ENCODE results near the gene SGMS1.
A peak's percentile ranks its signal among the peaks of the same experiment; 100 is the strongest.
"Not testable (repeated sequence)": the region's sequence is repeated elsewhere in the genome, so short reads cannot be mapped to it uniquely, and the experiment has no call there.

Gene SGMS1

DNA sequence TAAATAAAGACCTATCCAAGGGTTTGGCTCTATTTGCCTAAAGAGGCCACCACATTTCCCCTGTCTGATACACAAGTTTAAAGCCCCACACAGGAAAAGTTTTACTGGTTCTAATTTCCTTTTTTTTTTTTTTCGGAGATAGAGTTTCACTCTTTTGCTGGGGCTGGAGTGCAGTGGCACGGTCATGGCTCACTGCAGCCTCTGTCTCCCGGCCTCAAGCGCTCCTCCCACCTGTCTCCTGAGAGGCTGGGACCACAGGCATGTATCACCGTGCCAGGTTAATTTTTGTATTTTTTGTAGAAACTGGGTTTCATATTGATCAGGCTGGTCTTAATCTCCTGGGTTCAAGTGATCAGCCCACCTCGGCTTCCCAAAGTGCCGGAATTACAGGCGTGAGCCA is 319.1 kb downstream of the SGMS1 start:
- no peak for DNase-seq (ENCODE audit: low spot score)

DNA sequence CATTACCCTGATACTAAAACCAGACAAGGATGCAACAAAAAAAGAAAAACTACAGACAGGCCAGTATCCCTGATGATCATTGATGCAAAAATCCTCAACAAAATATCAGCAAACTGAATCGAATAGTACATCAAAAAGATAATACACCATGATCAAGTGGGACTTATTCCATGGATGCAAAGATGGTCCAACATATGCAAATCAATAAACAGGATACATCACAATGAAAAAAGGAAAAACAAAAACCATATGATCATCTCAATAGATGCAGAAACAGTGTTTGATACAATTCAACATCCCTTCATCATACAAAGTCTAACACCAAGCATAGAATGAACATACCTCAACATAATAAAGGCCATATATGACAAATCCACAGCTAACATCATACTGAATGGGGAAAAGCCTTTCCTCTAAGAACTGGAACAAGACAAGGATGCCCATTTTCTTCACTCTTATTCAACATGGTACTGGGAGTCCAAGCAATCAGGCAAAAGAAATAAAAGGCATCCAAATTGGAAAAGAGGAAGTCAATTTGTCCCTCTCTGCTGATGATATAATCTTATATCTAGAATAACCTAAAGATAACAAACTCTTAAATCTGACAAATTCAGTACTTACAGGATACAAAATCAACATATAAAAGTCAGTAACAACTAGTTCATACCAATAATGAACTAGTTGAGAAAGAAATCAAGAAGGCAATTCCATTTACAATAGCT is 323.6 kb downstream of the SGMS1 start:
- no peak for DNase-seq (ENCODE audit: low spot score)

DNA sequence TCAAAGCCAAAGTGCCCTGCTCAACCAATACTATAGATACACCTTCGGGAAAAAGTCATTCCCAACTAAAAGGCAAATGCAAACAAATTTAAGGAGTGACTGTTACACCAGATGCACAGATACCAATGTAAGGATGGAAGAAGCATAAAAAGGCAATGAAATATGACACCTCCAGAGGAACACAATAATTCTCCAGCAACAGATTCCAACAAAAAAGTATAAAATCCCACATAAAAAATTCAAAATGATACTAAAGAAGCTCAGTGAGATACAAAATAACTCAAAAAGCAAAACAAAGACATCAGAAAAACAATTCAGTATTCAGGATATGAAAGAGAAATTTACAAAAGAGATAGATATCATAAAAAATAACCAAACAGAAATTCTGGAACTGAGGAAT is 328.4 kb downstream of the SGMS1 start:
- no peak for DNase-seq (ENCODE audit: low spot score)

DNA sequence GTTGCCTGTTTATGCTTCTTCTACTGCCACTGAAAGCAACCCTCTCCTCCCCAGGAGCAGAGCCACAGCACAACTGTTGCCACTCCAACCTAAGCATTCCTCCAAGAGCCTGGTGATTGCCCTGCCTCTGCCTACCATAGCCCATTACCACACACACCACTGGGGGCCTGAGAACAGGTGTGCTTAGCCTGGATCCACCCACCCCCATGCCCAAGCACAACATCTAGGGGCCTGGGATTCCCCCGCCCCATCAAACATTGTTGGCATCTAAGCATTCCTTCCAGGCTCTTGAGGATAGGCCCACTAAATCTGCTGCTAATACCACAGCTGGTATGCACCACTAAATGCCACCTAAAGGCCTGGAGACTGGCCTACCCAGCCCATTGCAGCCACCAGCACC is 329.2 kb downstream of the SGMS1 start:
- no peak for DNase-seq (ENCODE audit: low spot score)

DNA sequence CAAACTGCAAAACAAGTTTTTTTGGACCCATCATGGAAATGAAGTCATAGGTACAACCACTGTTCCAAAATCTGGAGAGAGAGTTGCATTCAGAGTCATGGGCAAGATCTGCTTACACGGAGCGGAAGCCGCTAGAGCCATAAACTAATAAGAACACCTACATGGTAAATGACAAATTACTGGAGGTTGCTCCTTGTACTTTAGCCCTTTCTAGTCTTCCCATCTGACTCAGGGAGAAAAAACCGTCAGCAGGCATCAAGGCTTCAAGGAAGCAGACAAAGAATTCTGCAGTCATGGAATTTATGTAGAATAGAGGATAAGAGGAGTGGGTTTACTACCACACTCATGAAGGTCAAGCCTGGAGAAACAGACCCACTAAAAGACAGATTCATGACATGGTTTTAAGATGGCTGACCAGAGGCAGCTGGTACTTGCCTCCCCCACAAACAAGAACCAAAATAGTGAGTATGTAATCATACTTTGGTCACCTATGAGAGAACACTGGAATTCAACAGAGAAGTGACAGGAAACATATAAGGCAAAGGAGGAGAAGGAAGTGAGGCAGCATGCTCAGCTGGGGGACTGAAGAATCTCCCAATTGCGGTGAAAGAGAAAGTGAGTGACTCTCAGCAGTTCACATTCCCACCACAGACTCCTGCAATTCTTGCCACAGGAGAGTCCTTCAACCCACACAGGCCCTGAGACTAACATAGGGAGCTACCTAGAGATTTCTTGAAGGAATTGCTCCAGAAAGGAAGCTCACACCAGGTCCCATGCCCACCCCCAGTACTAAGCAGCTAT is 330.0 kb downstream of the SGMS1 start:
- no peak for DNase-seq (ENCODE audit: low spot score)

DNA sequence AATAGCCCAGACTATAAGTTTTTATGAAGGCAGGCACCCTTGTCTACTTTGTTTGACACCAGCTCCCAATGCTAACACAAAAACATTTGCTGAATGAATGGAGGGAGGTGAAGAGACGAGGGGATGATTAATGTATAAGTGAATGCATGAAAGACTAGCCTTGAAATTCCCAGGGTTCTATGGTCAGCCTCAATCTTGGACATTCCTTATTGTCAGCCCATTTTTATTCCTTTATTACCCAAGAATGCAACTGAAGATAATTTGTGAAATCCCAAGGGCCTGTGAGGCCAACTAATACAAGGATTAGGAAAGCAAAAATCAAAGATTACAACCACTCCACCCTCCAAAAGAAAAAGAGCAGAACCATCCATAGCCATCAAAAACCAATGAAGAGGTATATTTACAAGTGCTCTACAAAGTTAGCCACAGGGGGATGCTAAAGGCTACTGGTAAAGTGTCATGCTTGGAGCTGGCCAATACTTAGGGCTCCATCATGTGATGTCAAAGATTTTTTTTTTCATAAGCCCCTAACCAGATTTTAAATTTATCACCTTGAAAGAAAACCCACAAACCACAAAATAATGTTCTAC is 332.4 kb downstream of the SGMS1 start:
- no peak for DNase-seq (ENCODE audit: low spot score)

DNA sequence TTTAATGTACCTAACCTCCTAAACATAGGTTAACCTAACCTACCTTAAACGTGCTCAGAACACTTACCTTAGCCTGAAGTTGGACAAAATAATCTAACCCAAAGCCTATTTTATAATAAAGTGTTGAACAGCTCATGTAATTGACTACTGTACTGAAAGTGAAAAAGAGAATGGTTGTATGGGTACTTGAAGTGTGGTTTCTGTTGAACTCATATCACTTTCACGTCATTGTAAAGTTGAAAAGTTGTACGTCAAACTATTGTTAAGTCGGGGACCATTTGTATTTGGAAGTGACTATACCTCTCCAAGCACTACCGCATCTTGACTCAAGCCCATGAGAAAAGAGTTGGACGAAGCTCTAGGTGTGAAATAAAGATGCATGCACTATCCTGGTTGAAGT is 334.6 kb downstream of the SGMS1 start:
- DNase-seq (ENCODE audit: low spot score), result no peak

DNA sequence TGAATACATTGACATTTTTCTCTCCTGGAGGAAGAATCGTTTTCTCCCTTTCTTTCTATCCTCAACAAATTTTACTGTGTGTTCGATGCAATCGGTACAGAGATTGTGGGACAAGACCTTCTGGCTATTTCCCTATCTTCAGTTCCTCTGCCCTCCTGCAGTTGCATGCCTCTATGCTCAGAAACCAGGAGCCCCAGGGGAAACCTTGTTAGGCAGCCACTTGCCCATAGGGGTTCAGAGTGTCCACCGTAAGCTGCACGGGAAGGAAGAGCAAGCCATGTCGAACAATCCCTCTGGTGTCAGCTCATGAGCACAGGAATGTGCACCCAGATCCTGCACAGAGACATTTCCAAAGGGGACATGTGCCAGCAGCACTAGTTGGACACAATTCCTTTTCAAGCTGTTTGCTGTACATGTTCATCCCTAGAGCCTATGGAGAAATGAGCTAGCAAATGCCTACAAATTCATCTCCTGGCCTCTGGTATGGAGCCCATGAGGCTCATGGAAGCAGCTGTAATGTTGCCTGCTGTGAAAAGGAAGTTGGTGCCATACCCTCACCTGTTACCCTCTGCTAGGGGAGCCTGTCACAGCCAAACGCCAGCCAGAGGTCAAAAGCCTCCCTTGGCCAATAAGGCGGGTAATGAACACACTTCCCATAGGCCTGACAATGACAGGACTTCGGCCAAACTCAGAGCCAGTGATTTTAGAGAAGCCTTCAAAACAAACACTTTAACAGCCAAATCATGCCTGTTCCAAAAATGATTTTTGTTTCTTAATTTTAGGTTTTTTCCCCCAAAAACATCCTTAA is 336.6 kb downstream of the SGMS1 start:
- DNase-seq (ENCODE audit: low spot score), result no peak

DNA sequence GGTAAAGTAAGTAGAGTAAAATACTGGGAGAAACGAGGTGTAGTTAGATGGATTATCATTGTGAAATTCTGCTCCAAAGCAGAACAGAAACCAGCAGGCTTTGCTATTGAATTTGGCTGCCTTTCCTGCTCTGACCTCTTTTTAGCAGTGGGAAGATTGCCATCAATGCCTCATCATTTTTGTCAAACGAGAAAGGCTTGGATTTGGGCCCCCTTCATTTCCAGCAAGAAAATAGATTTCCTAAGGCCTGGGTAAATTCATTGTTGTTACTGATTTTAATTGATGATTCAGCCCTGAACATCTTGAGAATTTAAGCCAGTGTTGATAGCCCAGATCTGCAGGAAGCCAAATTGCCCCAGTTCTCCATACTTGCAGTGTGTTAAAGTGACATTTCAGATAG is 337.2 kb downstream of the SGMS1 start:
- DNase-seq (ENCODE audit: low spot score), result no peak

DNA sequence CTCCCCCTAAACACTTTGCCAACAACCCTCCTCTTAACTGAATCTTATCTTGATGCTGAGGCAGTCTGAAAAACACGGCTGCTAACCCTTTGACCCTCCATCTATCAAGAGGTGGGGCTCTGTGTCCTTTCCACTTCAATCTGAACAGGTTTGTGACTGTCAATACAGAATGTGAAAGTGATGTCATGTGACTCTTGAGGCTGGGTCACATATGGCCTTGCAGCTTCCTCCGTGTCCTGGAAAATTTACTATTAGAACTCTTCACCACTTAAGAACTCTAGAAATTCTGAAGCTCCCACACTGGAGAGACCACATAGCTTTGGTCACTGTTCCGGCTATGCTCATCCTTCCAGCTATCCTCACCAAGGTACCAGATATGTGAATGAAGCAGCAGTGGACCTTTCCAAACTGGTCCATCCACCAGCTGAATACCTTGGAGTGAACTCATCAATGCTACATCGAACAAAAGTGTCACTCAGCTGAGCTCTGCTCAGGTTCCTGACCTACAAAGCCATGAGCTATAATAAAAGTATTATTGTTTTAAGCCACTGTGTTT is 341.7 kb downstream of the SGMS1 start:
- DNase-seq (ENCODE audit: low spot score), result no peak

DNA sequence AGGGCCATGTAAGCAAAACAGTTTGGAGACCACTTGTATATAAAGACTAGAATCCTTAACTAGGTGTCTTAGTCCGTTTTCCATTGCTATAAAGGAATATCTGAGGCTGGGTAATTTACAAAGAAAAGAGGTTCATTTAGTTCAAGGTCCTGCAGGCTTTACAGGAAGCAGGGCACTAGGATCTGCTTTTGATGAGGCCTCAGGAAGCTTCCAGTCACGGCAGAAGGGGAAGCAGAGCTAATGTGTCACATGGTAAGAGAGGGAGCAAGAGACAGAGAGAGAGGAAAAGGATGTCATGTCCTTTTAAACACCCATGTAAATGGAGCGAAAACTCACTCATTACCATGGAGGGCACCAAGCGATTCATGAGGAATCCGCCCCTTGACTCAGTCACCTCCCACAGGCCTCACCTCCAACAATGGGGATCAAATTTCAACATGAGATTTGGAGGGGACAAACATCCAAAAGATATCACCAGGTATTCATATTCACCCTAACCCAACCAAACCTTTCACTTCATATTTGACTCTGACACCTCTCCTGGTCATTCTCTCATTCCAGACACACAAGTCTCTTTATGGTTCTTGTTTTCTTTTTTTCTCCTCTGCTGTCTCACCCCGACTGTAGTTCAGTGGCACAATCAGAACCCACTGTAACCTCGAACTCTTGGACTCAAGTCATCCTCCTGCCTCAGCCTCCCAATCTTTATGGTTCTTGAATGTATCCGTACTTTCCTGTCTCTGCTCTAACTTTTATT is 342.4 kb downstream of the SGMS1 start:
- DNase-seq (ENCODE audit: low spot score), result no peak

DNA sequence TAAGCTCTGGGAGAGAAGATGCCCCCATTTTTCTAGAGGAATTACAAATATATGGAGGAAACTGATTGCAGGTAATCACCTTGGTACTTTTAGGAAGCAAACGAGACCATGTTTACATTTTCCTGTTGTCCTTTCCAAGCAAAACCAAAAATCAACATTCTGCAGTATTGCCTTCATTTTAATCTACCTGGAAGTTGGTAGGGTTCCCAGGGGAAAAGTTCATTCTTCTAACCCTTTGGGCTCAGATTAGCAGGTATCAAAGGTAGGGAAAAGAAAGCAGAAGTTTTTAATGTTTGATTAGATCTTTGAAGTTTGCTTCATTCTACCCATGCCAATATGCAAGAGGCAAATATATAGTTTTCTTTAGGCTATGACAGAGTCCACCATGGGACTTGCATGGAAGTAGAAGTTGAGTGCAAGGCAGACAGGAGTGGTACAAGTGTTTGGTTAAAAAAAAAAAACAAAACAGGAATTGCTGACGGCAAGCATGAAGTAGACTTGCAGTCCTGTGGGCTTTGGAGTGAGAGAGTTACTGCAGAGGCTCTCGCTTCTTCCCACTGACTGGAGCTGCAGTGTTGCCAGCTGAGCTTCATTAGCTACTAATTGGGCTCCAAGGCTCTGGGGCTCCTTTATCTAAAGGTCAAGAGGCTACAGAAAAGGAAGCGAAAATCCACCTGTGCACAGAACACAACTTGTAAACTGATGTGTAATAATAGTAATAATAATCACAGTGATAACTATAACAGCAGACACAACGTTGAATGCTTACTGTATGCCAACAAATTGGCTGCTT is 343.5 kb downstream of the SGMS1 start:
- DNase-seq (ENCODE audit: low spot score), result no peak

DNA sequence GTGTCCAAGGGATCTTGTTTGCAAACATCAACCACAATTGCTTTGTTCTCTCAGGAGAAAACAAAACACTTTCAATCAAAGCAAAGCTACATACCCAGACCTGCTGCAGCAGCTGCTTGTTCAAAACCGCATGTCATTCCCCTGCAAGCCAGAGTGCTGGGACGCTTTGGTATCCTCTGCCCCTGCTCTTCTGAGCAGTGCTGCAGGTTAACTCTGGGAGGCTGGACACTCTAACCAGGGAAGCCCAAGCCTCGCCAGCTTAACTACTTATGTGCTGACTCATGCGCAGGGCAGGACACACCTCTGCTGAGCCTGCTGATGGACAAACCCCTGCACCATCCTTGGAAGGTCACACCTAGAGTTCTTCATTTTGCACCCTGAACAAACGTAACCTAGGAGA is 344.3 kb downstream of the SGMS1 start:
- peak; percentile 11 for DNase-seq (ENCODE audit: low spot score)

DNA sequence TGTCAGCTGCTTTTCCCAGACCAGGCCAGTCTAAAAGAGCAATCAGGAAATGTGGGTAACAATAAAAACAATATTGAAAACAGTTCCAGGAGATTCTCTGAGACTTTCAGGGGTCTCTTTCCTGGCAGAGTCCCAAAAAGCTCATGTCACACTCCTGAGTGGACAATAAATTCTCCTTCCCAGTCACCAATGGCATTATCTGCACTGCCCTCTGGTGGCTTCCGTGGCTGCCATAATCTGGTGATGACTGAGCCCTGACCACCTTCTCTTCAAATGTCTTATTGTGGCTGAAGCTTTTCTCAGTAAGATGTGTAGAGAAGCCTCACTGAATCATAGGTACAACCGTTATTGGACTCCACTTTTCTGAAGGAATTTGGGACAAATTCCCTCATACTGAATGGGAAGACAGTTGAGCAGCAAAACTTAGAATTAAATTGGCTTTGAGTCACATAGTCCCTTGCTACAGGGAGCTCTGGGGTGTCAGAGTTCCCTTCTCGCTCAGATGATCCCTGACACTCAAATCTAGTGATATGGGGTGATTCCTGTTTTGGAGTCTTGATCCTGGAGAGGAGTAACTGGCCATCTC is 348.0 kb downstream of the SGMS1 start:
- DNase-seq (ENCODE audit: low spot score), result peak; percentile 20

DNA sequence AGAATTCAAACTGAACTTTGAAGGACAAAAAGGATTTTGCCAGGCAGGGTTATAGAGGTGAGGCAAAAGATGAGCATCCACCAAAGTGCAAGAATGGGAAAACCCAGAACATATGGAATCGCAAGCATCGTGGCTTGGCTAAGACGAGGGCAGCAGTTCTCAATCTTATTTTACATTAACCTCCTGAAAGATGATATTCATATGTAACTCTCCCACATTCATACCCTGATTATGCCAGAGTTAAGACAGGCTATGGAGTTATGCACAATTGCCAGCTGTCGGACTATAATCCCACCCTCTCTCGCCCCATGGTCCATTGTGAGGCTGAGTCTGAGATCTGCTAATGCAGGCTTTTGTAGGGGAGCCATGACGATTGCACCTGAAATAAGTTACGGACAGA is 351.2 kb downstream of the SGMS1 start:
- no peak for DNase-seq (ENCODE audit: low spot score)

DNA sequence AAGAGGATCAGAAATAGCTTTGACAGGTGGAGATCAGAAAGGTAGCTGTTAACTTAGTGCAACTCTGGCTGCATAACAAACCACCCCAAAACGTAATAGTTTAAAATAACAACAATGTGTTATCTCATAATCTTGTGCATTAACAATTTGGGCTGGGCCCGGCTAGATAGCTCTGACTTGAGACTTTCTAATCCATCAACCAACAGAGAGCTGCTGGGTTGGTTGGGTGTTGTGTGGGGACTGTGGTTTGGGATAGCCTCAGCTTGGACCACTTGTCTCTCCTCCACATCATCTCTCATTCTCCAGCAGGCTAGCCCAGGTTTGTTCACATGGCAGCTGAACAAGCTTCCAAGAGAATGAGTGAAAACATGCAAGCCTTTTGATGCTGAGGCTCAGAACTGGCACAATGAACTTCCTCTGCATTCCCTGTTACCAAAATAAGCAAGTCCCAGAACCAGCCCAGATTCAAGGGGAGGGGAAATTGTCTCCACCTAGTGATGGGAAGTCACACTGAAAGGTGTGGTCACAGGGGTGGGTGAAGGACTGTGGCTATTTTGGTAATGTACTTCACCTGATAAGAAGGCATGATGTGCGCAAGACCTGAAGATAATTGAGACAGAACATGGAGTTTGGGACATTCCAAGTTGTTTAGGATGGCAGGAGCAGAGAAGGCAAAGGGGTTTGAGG is 352.0 kb downstream of the SGMS1 start:
- no peak for DNase-seq (ENCODE audit: low spot score)

DNA sequence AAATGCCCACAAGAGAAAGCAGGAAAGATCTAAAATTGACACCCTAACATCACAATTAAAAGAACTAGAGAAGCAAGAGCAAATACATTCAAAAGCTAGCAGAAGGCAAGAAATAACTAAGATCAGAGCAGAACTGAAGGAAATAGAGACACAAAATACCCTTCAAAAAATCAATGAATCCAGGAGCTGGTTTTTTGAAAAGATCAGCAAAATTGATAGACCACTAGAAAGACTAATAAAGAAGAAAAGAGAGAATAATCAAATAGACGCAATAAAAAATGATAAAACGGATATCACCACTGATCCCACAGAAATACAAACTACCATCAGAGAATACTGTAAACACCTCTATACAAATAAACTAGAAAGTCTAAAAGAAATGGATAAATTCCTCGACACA is 355.9 kb downstream of the SGMS1 start:
- DNase-seq (ENCODE audit: low spot score), result not testable (repeated sequence)

DNA sequence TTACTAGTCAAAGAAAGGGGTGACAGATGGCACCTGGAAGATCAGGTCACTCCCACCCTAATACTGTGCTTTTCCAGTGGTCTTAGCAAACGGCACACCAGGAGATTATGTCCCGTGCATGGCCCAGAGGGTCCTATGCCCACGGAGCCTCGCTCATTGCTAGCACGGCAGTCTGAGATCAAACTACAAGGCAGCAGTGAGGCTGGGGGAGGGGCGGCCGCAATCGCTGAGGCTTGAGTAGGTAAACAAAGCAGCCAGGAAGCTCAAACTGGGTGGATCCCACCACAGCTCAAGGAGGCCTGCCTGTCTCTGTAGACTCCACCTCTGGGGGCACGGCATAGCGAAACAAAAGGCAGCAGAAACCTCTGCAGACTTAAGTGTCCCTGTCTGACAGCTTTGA is 361.1 kb downstream of the SGMS1 start:
- DNase-seq (ENCODE audit: low spot score), result not testable (repeated sequence)

DNA sequence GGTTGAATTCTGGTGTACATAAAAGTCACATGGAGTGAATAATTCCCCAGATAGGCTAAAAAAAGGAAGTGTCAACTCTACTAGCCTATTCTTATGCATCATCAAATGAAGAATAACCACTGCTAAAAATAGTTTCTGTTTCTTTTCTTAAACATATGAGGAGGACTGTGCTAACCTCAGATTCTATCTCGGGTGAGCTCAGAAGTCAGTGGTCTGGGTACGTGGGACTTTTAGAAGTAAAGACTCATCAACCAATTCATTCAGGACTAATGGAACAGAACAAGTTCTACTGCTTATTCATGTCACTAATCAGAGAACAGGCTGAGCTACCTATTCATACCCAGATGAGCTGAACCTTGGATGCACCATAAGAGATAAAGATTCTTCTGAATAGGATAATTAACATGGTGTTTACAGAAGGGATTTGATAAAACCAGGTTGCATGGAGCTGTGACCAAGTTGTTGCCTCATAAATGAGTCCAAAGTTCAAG is 362.9 kb downstream of the SGMS1 start:
- DNase-seq (ENCODE audit: low spot score), result peak; percentile 35
